NCI-H2171 treated with DMSO at 0.1 percent for 48 hours (cell line): ENCODE results near the gene CAPZA1.

Source experiments
- DNase-seq: peaks from one replicate; lab custom pipeline; 2025; lab: John Stamatoyannopoulos, UW

The CAPZA1 gene

GRCh38 chr1:112715264-112716053, 95.8 kb downstream of the CAPZA1 start, which contains the start of gene PPM1J:
Gene PPM1J, minus strand, starts transcription at chr1:112715332. Its CDS starts 31 bp downstream, at chr1:112715301.
- DNase-seq, result peak; percentile 85

- peak; percentile 85 for DNase-seq
Measured at GRCh38 chr1:112716133-112716720, 96.6 kb downstream of the CAPZA1 start.

GRCh38 chr1:112717263-112717873, 97.7 kb downstream of the CAPZA1 start:
- no peak for DNase-seq

DNA sequence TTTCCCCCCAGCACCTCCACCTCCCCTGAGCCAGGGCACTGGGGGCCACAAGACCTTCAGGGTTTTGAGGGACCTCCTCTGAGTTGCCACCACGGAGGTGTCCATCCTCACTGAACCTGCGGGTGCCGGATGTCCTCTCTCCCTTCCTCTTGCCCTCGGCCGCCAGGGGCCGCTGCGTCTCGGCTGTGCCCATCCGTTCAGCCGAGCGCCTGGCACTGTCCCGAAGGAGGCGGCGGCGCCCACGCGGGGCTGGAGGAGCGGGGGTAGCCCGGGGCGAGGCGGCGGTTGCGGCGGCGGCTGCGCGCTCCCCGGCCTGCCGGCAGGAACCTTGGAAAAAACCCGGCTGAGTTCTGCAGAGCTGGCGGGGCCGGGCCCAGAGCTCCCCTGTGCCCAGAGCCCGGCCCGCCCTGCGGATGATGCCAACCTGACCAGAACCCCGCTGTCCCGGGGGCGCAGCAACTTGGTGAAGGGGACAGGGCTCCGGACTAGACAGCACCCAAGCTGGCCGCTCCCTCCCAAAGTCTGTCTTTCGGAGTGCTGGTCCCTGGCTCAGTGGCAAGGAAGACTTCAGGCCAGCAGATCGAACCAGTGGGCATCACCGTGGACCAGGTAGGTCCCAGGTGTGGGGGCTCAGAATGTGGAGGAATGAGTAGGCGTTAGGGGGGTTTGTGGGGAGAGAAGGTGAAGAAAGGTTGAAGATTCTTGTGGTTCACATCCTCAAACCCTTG, 99.2 kb downstream of the CAPZA1 start:
- DNase-seq, result peak; percentile 68

GRCh38 chr1:112719706-112720105, 100.1 kb downstream of the CAPZA1 start:
- DNase-seq, result no peak

DNA sequence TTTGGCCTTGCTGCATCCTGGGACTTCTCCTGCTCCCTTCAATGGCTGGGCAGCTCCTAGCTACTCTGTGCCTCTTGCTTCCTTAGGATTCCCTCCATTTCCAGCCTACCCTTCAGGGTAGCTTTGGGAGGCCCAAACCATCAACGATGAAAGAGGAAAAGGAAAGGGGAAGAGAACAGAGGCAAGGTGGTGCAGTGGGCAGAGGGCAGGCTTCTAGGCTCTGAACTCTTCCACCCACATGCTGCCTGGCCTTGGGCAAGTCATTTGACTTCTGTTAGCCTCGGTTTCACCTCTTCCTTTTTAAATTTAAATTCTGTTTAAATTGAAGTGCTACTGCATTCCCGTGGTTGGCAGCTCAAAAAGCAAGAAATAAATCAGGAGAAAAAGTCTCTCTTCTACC, 101.2 kb downstream of the CAPZA1 start:
- DNase-seq, result no peak
